Neural progenitor cell (in vitro differentiated cells): ENCODE results near the gene SF3A1.

Experiments
- EZH2 ChIP-seq: fragments of 200-600 bp; sonication (generic); IDR thresholded peaks from 2 replicates; pipeline ENCODE4 v1.6.1; 2017; ENCODE audit warnings: antibody characterized with exemption, mild to moderate bottlenecking, moderate library complexity
- EZH2phosphoT487 ChIP-seq: fragments of 200-600 bp; sonication (generic); IDR thresholded peaks from 2 replicates; pipeline ENCODE4 v1.6.1; 2017; ENCODE audit warnings: antibody characterized with exemption
- TF ChIP-seq, protein P1 (sequence below): fragments of 200-600 bp; sonication (generic); IDR thresholded peaks from 2 replicates; pipeline ENCODE4 v1.5.1; 2017; ENCODE audit warnings: antibody characterized with exemption, mild to moderate bottlenecking

DNA sequence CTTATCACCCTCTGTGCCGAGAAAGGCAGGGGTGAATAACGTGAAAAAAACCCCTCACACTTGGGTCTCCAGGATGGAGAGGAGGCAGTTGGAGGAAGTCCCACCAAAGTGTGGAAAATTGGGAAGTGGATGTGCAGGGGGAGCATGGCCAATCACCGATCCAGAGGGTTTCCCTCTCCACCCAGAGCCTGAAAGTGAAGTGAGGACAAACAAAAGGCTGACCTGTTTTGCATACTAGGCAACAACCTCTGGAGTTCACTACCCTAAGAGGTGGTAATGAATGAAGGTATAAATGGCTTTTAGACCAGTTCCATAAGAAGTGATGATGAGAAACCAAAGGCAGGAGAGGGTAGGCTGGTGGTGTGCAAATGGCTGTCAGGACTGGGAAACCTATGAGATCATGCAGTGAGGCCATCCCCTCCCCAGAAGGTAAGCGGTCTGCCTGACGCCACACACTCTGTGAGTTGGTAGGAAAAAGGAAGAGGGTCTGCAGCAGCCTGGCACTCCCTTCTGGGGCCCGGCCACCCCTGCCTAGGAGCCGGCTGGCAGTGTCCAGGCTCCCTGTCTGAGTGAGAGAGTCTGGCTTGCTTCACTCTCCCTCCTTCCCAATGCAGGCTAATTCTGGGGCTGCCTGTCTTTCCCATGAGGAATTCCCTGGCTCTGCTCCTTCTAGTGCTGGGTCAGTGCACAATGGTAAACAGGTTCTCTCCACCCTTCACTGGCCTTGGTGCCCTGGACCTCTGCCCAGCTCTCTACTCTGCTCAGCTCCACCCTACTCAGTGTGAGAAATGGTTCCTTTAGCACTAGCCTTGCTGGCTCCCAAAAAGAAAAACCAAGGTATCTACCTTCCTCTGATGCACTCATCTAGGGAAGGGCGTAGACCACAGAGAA lies 45.6 kb downstream of the SF3A1 start:
- TF ChIP-seq, protein P1, sequence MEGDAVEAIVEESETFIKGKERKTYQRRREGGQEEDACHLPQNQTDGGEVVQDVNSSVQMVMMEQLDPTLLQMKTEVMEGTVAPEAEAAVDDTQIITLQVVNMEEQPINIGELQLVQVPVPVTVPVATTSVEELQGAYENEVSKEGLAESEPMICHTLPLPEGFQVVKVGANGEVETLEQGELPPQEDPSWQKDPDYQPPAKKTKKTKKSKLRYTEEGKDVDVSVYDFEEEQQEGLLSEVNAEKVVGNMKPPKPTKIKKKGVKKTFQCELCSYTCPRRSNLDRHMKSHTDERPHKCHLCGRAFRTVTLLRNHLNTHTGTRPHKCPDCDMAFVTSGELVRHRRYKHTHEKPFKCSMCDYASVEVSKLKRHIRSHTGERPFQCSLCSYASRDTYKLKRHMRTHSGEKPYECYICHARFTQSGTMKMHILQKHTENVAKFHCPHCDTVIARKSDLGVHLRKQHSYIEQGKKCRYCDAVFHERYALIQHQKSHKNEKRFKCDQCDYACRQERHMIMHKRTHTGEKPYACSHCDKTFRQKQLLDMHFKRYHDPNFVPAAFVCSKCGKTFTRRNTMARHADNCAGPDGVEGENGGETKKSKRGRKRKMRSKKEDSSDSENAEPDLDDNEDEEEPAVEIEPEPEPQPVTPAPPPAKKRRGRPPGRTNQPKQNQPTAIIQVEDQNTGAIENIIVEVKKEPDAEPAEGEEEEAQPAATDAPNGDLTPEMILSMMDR = no peak
- TF ChIP-seq EZH2 = no peak
- no peak for TF ChIP-seq EZH2phosphoT487
